HFF-Myc (cell line): ENCODE data around the gene PTDSS2.

Experiments
- DNase-seq: peaks from one replicate; pipeline ENCODE4 v3.0.0-alpha.2; 2011; ENCODE audit warnings: low read depth; ENCODE audit errors: extremely low read depth
- H3K4me3 ChIP-seq: replicated peaks from 2 replicates; pipeline ENCODE4 v1.5.1; 2011; ENCODE audit warnings: low read depth, mild to moderate bottlenecking, control low read depth, low read length
- CTCF ChIP-seq: IDR thresholded peaks from 2 replicates; pipeline ENCODE4 v1.5.1; 2012; ENCODE audit warnings: mild to moderate bottlenecking, low read depth, low read length, control low read depth; ENCODE audit errors: missing control alignments

The PTDSS2 gene

GRCh38 chr11:535519-536454 lies 85.7 kb downstream of the PTDSS2 start, which contains the start of gene HRAS:
HRAS (minus strand) TSS chr11:535576.
- DNase-seq: peak; percentile 65
- H3K4me3 ChIP-seq: peak within 1 kb of the TSS; percentile 87
- no peak for TF ChIP-seq CTCF

DNA sequence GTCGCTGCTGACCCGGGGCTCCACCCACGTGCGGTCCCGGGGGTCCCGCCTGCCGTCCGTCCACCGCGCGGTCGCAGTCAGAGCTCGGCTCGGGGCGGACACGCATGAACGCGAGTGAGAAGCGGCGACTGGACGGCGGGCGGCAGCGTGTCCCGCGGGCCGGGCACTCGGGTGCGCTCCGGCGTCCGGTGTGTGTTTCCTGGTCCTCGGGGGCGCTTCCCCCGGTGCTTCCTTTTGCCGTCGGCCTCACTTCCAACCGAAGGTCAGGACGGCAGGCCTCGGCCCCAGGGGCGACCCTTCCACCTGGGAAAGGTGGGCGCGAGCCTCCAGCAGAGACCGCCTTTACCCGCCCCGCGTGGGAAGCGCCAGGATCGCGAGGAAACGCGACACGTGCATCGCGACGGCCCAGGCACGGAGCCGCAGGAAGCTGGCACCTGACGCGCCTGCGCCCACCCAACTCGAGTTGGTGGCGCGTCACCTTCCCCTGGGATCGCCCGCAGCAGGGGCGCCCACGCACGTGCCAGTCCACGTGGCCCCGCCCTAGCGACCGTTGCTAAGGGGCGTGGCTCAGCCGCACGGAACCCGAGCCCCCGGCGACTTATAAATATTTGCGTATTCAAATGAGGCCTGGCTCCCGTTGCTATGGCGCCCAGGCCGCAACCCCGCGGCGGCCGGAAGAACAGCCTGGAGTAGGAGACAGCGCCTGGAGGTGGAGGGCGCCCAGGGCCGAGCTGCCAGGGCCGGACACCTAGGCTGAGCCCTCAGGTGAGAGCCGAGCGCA lies 87.0 kb downstream of the PTDSS2 start, which contains the start of gene LRRC56:
LRRC56 (plus strand) TSS at position 687 of the 781 bp plus-strand sequence. CDS start 3,158 bp downstream, outside the sequence.
- no peak for TF ChIP-seq CTCF
- peak within 1 kb of the TSS; percentile 43 for H3K4me3 ChIP-seq
- peak; percentile 69 for DNase-seq

- no peak for TF ChIP-seq CTCF
- peak overlapping the region; percentile 43 for H3K4me3 ChIP-seq
- no peak for DNase-seq
Observed at GRCh38 chr11:537622-538430, 87.7 kb downstream of the PTDSS2 start.

- no peak for DNase-seq
- no peak overlapping the region for H3K4me3 ChIP-seq
- TF ChIP-seq CTCF: no peak
Observed at GRCh38 chr11:538431-539051, 88.5 kb downstream of the PTDSS2 start.

- no peak for DNase-seq
- TF ChIP-seq CTCF: no peak
- H3K4me3 ChIP-seq: no peak overlapping the region
Observed at GRCh38 chr11:539971-540481, 89.9 kb downstream of the PTDSS2 start.
